ENCODE results near the gene CA12.

CA12 gene

DNA sequence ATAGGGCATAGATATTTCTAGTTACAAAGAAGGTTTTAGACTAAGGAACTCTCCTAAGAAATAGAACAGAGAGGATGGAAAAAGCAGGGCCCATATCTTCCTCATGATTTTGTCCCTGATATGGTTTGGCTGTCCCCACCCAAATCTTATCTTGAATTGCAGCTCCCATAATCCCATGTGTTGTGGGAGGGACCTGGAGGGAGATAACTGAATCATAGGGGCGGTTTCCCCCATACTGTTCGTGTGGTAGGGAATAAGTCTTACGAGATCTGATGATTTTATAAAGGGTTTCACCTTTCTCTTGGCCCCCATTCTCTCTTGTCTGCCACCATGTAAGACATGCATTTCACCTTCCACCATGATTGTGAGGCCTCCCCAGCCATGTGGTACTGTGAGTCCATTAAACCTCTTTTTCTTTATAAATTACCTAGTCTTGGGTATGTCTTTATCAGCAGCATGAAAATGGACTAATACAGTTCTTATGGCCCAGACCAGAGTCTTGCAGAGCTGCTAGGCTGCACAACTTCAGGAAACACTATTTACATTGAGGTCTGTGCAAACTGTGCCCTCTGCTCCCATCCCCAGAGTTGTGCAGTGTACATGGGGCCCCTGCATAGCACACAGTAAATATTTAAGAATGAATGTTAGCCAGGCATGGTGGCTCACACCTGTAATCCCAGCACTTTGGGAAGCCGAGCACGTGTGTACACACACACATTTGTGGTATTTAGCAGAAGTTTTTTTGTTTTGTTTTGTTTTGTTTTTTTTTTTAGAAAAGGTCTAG lies 20.3 kb upstream of the CA12 start:
- no peak for DNase-seq (ENCODE audit: low read depth)

DNA sequence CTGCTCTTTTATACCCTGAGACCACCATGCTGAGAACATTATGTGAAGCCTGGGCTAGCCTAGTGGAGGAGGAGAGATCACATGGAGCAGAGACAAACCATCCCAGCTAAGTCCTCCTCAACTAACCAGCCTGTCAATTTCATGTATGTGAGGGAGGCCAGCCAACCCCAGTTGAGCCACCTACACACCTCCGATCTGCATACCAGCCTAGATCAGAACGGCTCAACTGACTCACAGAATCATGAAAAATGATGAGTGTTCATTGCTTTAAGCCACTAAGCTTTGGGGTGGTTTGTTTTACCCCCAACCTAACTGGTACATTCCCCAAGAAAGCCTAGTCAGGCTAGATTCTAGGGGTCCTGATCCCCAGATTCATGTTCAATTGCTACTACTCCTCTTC lies 19.4 kb upstream of the CA12 start:
- DNase-seq (ENCODE audit: low read depth) = no peak

DNA sequence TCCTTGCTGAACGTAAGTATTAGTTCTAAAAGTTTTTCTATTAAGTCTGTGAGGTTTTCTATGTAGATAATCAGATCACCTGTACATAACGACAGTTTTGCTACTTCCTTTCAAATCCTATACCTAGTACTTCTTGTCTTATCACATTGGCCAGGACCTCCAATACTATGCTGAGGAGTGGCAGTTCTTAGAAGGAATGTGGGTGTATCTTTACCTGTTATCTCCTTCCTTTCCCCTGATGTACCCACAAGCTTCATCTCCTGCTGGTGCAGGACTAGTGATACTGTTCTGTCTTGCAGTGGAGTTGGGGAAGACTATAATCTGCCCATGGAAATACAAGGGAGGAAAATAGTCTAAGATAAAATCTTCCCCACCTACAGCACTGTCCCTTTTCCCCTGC lies 16.8 kb upstream of the CA12 start:
- DNase-seq (ENCODE audit: low read depth) = no peak

DNA sequence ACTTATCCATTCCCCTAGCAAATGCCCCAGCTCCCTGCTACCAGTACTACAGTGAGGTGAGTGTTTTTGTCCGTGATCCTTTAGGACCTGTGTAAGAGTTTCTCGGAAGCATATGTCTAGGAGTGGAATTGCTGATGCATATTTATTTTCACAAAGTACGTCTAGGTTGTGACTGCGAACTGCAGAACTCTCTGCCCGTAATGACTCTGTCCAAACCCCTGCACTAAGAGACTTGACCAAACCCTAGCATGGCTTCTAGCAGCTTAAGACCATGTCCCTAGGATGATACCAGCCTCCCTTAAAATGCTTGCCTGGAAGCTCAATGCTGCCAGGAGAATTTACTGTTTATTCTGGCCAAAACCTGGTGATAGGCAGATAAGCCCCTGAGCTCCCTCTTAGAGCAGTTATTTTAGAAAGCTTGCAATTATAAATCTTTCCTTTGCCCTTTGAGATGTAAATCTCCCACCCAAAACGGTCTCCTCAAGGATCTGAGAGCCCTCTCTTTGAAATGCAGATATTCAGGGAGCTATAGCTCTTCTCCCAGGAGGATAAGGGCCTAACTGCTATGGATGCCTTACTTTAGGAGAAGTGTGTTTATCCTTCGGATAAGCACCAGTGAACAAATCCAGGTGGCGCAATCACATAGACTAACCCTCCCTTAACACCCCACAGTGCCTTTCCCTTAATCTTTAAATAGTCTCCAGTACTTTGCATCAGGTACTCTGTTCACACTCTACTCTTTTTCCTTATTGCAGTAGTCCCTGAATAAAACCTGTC lies 14.7 kb upstream of the CA12 start:
- DNase-seq (ENCODE audit: low read depth) = no peak

DNA sequence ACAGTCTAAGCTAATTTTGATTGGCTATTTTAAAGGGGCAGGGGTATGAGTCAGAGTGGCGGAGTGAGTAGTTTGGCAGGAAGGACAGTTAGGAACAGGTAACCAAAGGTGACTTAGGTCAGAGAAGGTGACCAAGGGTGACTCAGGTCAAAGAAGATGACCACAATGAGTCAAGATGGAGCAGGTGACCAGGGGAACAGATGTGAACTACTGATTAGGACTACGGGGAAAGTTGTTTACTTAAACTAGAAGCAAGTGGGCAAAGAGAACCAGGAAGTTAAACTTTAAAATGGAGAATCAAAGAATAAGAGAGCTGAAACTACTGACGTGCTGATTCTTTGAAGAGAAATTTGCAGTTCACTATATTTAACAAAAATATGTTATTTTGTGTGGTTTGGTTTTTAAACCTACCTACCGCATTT lies 14.1 kb upstream of the CA12 start:
- no peak for DNase-seq (ENCODE audit: low read depth)

DNA sequence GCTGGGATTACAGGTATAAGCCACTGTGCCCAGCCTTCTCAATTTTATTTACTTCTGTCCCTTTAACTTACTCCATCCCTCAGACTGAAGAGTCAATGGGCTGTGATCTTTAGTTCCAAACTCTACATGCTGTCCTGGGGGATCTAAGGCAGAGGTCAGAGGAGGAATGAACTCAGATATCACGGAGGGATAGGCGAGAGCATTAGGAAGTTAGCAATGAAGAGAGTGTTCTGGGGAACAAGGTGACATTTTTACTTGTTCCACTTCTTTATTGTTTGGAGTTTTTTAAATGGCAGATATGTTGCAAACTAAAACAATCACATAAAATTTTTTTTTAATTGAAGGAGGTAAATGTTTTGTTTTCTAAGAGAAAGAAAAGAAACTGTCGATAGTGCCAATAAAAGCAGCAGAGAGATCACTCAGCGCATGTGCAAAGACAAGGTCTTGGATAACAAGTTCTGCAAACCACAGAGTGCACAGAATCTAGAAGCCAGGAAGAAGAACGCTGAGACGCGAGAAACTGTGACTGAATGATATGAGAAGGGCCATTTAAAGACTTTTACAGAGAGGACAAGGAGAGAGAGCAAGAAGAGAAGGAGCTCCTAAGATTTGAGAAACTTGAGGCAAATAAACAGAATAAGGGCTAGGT lies 10.8 kb upstream of the CA12 start:
- DNase-seq (ENCODE audit: low read depth) = no peak

DNA sequence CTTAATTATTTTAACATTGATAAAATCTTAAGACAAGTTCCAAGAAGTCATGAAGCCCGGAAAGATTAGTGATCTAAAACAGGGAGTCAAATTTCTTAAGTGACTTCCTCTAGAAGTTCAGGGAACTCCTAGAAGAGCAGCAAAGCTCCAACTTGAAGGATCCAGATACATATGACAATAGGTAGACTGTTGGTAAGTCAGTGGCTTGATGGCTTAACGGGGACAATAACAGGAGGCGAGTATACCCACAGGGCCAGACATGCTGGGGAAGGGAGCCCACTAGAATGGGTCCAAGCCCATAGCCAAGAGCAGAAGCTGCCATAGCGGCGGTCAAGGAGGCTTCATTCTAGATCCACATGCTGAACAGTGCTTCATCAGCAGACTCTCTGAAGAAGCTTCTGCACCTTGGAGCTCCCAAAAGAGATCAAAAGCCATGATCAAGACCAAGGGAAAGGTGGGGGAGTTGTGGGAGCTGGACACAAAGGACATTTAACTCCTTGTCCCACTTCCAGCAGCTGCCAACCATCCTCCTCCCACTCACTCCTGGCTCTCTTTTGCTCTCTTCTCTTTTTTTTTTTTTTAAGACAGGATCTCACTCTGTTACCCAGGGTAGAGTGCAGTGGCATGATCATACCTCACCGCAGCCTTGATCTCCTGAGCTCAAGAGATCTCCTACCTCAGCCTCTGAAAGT lies 10.2 kb upstream of the CA12 start:
- no peak for DNase-seq (ENCODE audit: low read depth)

DNA sequence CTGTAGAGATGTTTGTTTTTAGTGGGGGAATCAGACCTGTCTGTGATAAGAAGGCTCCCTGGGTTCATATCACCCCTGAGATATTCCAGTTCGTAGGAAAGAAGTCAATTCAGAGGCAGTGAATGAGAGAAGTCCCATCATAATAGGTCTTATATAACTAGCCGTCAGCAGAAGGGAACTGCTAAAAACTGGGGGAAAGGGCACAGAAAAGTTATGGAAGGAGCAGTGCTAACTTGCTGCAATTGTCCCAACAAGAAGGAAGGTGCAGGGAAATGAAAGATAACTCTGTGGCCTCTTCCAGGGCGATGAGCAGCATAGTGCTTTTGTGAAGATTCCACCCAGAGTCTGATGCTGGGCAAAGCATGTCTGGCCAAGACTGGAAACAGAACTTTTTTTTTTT lies 9.0 kb upstream of the CA12 start:
- no peak for DNase-seq (ENCODE audit: low read depth)

DNA sequence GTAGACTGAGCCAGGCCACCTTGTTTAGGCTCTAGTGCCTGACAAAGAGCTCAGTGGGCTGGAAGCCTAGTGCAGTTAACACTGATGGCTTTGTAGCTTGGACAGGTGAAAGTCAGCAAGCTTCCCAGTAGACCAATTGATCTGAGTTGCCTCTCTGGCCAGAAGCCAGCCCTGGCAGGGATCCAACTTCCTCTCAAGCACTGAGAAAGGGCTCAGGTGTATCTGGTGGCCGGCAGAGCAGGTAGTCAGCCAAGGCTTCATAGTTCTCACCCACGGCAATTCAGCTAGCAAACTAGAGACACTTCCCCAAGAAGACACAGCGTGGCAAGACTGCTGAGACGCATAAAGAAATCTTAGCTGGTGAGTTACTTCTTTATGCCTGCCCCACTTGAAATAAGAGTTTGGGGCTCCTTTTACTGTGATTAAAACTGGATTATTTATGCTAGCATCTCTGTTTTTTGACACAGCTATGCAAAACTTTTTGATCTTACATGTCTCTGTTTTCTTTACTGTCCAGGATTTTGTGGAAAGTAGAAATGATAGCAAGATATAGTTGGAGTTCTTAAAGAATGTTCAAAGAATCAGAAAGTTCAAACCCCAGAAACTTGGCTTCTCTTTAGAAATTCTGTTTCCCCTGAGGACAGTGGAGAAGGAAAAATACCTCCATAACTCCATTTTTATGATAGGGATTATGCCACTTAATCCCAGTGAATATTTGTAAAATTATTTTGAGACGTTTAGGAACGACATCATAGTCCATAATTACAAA lies 8.4 kb upstream of the CA12 start:
- DNase-seq (ENCODE audit: low read depth) = no peak

DNA sequence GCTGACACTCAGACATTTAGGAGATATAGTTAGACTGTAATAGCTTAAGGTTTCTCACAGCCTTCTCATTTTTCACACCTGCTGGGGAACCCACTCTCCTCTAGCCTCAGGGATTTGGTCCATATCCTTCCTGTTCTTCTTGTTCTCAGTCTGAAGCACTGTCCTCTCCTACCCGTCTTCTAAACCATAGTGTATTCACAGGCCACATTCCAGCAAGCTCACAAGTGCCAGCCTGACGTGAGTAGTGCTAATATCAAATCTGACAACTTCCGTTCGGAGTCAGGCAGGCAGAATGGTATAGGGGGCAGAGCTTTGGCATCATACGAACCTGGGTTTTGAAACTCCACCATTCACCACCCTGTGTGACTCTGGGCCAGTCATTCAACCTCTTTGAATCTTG lies 6.9 kb upstream of the CA12 start:
- no peak for DNase-seq (ENCODE audit: low read depth)

DNA sequence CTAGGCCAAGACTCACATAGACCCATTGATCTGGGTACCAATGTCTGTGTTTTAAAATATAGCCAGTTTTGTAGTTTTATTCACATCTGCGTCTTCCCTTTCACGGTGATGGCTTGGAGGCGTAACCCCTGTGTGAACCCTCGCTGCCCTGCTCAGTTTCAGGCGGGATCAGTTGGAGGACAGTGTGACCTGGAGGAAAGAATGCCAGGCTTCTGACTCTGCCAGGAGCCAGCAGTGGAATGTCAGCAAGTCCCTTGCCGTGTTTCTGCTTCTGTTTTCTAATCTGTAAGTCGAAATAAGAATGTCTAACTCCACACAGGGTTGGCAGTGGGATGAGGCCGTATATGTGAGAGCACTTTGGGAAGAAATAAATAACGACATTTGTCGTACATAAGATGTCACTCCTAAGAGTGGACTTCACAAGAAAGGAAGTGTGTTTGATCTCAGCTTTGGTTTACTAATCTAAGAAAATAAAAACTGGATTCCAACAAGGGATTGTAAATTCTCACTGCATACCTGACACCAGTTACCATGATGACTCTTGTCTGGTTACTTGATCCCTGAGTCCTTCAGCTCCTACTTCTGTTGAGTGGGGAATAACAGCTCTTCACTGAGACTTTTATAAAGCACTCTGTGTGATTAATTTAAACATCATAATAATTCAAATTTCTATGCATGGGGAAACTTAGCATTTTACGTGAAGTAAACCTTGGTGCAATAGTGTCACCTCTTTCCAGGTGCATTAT lies 6.3 kb upstream of the CA12 start:
- DNase-seq (ENCODE audit: low read depth) = no peak

DNA sequence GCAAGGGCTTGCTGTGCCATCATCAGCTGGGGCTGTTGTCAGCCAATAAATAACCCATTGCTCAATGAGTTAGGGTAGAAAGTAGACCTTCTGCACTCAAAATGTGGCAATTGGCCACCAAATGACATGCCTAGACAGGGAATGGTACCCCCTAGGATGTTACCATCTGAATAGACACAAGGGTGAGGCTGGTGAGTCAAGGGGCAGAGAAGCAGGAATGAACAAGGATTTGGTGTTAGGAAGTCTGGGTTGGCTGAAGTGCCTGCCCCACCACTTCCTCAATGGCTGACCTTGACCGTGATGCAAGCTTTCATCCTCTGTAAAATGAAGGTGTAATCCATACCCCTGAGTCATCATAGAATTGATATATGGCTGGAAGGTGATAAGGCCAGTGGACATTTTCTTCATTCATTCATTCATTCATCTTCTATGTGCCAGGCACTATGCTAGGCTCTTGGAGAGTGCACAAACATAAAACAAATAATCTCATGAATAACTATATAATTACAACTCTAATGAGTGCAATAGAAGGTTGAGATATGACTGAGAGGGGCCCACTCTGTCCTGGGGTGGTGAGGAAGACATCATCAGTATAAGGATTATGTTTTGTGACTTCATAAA lies 4.4 kb upstream of the CA12 start:
- no peak for DNase-seq (ENCODE audit: low read depth)

DNA sequence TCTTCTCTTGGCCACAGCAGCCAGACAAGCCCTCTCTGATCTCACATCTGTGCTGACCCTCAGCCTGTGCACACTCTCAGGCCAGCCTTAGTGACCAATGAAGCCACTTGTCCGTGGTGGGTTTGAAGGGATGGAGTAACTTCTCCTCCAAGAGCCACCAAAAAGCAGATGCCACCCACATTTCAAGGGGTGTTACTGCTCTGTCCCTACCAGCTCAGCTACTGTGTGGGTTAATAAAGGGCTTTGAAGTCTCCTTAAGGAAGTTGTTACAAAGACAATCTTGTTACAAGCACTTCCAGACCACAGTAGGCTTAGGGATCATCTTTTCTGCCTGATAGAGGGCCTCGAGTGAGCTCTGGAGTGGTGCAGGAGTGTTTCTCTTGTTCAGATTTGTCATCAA lies 3.3 kb upstream of the CA12 start:
- DNase-seq (ENCODE audit: low read depth) = no peak

DNA sequence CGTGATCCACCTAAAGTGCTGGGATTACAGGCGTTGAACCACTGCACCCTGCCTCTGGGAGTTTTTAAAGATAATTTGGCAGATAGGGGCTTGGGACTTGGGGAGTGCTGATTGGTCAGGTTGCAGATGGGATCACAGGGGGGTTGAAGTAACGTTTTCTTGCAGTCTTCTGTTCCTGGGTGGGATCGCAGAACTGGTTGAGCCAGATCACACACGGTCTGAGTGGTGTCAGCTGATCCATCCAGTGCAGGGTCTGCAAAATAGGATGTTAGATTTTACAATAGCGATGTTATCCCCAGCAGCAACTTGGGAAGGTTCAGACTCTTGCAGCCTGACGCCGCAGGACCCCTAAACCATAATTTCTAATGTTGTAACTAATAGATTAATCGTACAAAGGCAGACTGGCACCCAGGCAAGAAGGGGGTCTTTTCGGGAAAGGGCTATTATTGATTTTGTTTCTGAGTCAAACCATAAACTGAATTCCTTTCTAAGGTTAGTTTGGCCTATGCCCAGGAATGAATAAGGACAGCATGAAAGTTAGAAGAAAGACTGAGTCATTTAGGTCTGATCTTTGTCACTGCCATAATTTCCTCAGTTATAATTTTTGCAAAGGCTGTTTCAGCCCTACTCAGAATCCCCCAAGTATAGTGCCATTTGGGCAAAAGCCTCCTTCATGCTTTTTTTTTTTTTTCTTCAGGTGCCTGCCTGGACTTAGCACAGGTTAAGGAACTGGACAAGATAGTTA lies 1.5 kb upstream of the CA12 start:
- DNase-seq (ENCODE audit: low read depth) = no peak

DNA sequence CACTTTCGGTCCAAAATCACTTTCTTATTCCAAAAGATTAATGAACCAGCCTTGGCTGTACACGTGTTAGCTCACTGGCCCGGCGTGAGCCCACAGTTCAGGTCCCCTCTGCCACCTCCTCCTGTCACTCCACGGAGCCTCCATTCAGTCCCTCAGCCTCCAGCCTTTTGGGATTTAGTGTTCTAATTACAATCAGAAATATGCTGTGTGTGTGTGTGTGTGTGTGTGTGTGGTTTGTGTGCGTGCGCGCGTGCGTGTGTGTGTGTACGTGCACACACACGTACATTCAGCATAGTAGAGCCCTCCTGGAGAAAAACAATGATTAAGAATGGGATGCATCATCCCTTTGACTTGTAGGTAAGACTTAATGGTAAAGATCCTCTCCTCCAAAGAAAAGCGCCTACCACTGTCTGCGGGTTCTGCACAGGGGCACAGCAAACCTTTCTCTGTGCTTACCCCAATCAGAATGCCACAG lies 801 bp downstream of the CA12 start:
- no peak for DNase-seq (ENCODE audit: low read depth)

DNA sequence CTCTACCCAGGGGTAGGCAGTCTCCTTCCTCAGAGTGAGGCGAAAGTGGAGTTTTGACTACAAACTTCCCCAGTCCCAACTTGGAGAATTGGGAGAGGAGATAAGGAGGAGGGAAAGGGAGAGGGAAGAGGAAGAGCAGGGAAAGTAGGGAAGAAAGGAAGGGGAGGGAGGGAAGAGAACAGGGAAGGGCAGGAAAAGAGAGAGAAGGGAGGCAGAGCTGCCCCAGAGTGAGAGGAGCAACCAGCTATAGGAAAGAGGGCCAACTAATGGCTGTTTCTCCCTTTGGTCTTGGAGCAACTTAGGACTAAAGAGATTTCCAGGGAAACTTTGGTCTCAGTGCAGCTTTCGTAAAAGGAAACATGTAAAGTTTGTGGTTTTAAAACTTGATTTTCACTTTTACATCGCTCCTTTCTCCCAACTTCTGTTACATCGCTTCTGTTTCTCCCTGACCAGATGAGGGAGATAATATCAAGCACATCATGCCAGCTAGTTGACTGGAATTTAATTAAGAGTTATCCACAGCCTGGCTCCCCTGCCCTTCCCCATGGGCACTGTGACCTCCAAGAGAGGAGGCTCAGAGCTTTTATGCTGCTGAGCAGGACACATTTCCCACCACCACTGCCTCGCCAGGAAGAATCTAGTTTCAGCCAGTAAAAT lies 1.4 kb downstream of the CA12 start:
- no peak for DNase-seq (ENCODE audit: low read depth)

DNA sequence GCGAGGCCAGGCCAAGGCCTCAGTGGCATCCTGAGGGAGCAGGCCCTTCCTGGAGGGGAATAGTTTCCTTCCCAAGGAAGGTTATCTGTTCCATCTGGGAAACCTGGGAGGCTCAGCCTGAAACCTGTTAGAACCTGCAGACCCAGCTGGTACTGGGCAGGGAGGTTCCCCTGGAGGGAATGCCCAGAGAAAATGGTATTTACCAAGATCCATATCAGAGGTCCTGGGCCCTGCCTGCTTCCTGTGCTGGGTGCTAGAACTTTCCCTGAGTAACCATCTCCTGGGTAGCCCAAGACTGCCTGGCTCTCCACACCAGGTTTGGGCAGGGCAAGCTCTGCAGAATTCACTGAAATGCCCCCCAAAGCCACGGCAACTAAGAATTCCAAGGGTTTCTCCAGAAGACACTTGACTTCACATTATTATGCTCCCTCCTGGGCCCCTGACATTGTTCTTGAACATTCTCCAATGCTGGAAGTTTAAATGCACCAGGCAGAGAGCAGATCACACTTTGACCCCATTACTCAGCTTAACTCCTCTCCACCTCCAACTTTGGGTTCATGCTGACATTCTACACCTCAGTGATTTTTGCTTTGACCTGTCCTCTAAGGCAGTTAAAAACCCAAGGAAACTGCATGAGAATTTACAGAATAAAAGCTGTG lies 2.0 kb downstream of the CA12 start:
- no peak for DNase-seq (ENCODE audit: low read depth)

DNA sequence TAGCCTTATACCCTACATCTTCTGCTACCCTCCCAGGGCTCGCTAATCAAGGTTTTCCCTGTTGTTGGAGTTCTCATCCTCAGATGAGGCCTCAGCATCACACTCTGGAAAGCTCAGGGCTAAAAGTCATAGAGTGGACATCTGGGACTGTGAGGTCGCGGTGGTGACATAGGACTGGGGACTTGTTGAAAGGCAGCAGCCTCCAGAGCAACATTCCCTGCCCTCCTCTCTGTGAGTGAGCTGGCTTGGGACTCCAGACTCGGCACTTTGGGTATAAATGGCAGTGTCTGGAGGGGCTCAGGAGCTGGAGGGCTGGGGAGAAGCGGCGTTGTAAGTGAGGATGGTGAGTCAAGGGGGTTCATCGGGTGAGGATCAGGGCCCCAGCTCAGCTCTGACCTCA lies 2.7 kb downstream of the CA12 start:
- DNase-seq (ENCODE audit: low read depth) = no peak
